PFSK-1 (cell line): ENCODE data around the gene BIRC7.

Experiments
- FOXP2 ChIP-seq: optimal IDR thresholded peaks from 2 replicates; pipeline ENCODE3; 2011; ENCODE audit warnings: borderline replicate concordance, control low read depth, inconsistent platforms; ENCODE audit not compliant: insufficient read depth; ENCODE audit errors: extremely low read length, extremely low read depth
- POLR2AphosphoS5 ChIP-seq: IDR thresholded peaks from 2 replicates; pipeline ENCODE4 v1.6.1; 2012; ENCODE audit warnings: low read depth, mild to moderate bottlenecking, control low read depth, low read length, moderate library complexity
- REST ChIP-seq, 2 experiments: IDR thresholded peaks; 2 replicates each; pipeline versions ENCODE4 v1.6.1 to v1.8.0; 2011 to 2012; ENCODE audit warnings: low read depth in 2 of 2, low read length in 2 of 2, control low read depth in 1 of 2, inconsistent platforms in 1 of 2, mild to moderate bottlenecking in 1 of 2, moderate library complexity in 1 of 2; ENCODE audit not compliant: insufficient read depth in 1 of 2
- SIN3A ChIP-seq: IDR thresholded peaks from 2 replicates; pipeline ENCODE4 v1.6.1; 2012; ENCODE audit warnings: mild to moderate bottlenecking, low read length, moderate library complexity, borderline replicate concordance; ENCODE audit not compliant: insufficient read depth
- TAF1 ChIP-seq: IDR thresholded peaks from 2 replicates; pipeline ENCODE4 v1.6.1; 2012; ENCODE audit warnings: low read length, control low read depth, borderline replicate concordance; ENCODE audit not compliant: insufficient read depth

BIRC7 gene

GRCh38 chr20:63191400-63191799 is 44.3 kb upstream of the BIRC7 start:
- no peak for TF ChIP-seq POLR2AphosphoS5
- TF ChIP-seq TAF1: no peak
- TF ChIP-seq FOXP2: no peak
- no peak for TF ChIP-seq REST (IDR thresholded peaks at IDR 0.05; ENCODE audit: insufficient read depth in 1 of 2, low read depth in 2 of 2, low read length in 2 of 2)
- no peak for TF ChIP-seq SIN3A

DNA sequence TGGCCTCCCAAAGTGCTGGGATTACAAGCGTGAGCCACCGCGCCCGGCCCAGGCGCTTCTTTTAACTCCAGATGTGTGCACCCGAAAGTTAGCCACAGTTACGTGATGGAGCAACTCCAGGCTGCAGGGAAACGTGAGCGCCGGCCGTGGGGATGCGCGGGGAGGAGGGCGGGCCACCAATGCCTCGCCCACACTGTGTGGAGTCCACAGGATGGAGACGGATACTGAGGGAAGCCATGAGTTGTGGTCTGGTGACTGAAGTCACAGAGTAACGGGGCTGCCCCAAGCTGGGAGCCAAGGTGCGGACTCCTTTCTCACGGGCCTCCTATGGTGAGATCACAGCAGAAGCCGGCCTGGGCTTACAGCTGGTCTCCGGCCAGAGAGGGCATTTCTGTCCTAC is 43.0 kb upstream of the BIRC7 start:
- no peak for TF ChIP-seq POLR2AphosphoS5
- no peak for TF ChIP-seq TAF1
- TF ChIP-seq FOXP2: no peak
- TF ChIP-seq REST (IDR thresholded peaks at IDR 0.05; ENCODE audit: insufficient read depth in 1 of 2, low read depth in 2 of 2, low read length in 2 of 2): no peak
- TF ChIP-seq SIN3A: no peak

DNA sequence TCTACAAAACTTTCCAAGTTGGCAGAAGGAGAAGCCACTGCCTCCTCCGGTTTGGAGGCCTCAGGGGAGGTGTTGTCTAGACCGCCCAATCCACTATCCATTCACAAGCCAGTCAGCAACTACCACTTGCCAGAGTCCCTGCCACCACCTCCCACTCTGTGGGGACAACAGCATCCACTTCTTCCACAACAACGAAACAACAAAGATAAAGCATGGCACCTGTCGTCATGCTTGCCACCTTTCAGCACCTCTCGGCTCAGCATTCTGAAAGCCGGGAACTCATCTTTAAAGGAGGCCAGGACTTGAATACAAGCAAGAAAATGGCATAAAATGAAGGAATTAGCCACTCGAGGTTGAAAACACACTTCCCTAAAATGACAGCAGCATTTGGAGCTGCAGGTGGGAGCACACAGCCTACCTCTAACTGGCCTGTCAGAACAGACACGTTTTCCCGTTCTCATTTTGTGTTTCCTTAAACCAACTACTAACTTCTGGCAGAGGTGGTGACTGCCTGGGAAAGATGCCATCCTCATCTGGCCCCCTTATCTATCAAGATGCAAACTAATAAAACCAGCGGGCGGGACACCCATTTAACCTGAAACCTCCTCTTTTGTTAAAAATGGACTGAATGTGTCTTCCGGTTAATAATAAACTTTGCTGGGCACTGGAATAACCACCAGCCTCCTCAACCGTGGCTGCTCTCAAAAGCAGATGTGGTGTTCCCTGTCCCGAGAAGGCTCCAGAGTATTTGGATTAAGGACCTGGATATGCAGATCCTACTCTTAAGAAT is 41.5 kb upstream of the BIRC7 start:
- TF ChIP-seq SIN3A: no peak
- no peak for TF ChIP-seq REST (IDR thresholded peaks at IDR 0.05; ENCODE audit: insufficient read depth in 1 of 2, low read depth in 2 of 2, low read length in 2 of 2)
- no peak for TF ChIP-seq TAF1
- TF ChIP-seq POLR2AphosphoS5: no peak
- TF ChIP-seq FOXP2: no peak

DNA sequence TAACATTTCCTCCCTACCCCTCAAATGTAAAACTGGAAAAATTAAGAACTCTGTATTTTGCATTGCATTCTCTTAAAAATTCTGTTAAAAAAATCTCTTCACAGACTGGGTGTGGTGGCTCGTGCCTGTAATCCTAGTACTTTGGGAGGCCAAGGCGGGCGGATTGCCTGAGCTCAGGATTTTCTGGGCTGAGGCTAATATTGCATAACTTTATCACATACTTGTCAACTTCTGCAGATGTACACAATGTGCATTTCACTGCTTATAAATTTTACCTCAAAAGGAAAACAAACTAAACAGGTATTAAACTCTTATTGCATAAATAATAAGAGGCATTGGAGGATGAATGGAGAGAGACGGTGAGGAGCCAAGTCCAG is 40.9 kb upstream of the BIRC7 start:
- TF ChIP-seq POLR2AphosphoS5 (no peak), FOXP2 (no peak), REST (IDR thresholded peaks at IDR 0.05; ENCODE audit: insufficient read depth in 1 of 2, low read depth in 2 of 2, low read length in 2 of 2) (no peak), TAF1 (no peak), SIN3A (no peak)
